Ovary (tissue), 9 donors: ENCODE data around the gene NAB1. TPM values are rescaled to one million over a fixed set of nuclear protein-coding genes. Genes with fewer than 3 reads are reported as not detected.

Source experiments
- DNase-seq, 5 donors: peaks; one replicate each; pipeline ENCODE4 v3.0.0-alpha.2; 2019 to 2020
- H3K27ac ChIP-seq, 2 donors: fragments of 200-600 bp; one replicate each; pipeline versions ENCODE4 v1.5.1 to v1.8.0; 2019 to 2022
- H3K27me3 ChIP-seq: fragments of 200-600 bp; one replicate; pipeline ENCODE4 v1.8.0; 2022
- H3K36me3 ChIP-seq: fragments of 200-600 bp; sonication (generic); one replicate; pipeline ENCODE4 v1.5.1; 2019
- H3K4me1 ChIP-seq: one replicate; pipeline ENCODE4 v1.8.1; 2013; ENCODE audit warnings: mild to moderate bottlenecking, moderate library complexity; ENCODE audit not compliant: insufficient read depth
- H3K4me3 ChIP-seq: fragments of 200-600 bp; sonication (generic); one replicate; pipeline ENCODE4 v1.5.1; 2017
- H3K9me3 ChIP-seq, 2 donors: fragments of 200-600 bp in 1 of 2; sonication (generic) in 1 of 2; one replicate each; pipeline versions ENCODE4 v1.5.1 to v1.8.1; 2013 to 2019; ENCODE audit warnings: mild to moderate bottlenecking in 1 of 2, moderate library complexity in 1 of 2
- CTCF ChIP-seq, 3 donors: fragments of 450-650 bp in 2 of 3; fragments of 200-600 bp in 1 of 3; IDR thresholded peaks; one replicate each; pipeline versions ENCODE4 v1.5.1 to v1.8.0; 2016 to 2022; ENCODE audit warnings: antibody characterized with exemption in 3 of 3, mild to moderate bottlenecking in 1 of 3
- EP300 ChIP-seq: sonication (generic); formaldehyde crosslinking; IDR thresholded peaks from one replicate; pipeline ENCODE4 v1.6.1; 2017; ENCODE audit warnings: antibody characterized with exemption
- POLR2A ChIP-seq: fragments of 450-650 bp; IDR thresholded peaks from one replicate; pipeline ENCODE4 v1.6.1; 2017; ENCODE audit warnings: antibody characterized with exemption, mild to moderate bottlenecking, moderate library complexity
- WGBS, 3 donors: extraction: QIAGEN DNeasy Blood & Tissue Kit in 1 of 3; methylation state at CpG; one replicate each; pipeline versions ENCODE4 v1.1.5 to v1.1.7; 2013 to 2017; 5-methylcytosine and 5-hydroxymethylcytosine counted together
- intact Hi-C, 4 donors: fragments of 100-400 bp; cut with DNase I; formaldehyde crosslinking; loops; one replicate each; pipeline versions ENCODE4 v1.11.0 to v1.15.1; 2022 to 2023
- polyA plus RNA-seq, 2 donors: library from polyadenylated mRNA; stranded (reverse); fragments of 200-250 nt in 1 of 2; fragments of 350-450 nt in 1 of 2; fragmentation: Illumina TruSeq in 1 of 2; extraction: RNeasy Lipid Tissue Mini Kit (QIAGEN cat#74804) in 1 of 2; gene quantifications; one replicate each; pipeline ENCODE4 v1.2.3, GENCODE V29; 2013 to 2014
- total RNA-seq, 7 donors: library from RNA; depleted of rRNA in 2 of 7; stranded (reverse); fragments of >200 nt in 2 of 7; fragmentation: NEBNext Ultra II Directional in 3 of 7; extraction: Animal tissue kit (Norgen Biotek cat#: 25700) in 3 of 7; gene quantifications; one replicate each; pipeline versions ENCODE4 v1.1.0 to v1.2.4, GENCODE V29; 2016 to 2023
- donor health status: DM: no; HTN: no; CAD: no; lungs with moderate emphysema.
- donor health status: DM: no; HTN: no; CAD: no.
- donor health status: Bipolar disorder and iron deficiency.
- donor health status: DM: yes; HTN: yes; CAD: no.
- donor health status: DM: no; HTN: no; CAD: no.
- donor health status: DM: yes; HTN: yes; CAD: no.

NAB1 gene
- total and polyA plus RNA-seq, 9 donors, result 17.5 to 53.7 (median 39.8) TPM

DNA sequence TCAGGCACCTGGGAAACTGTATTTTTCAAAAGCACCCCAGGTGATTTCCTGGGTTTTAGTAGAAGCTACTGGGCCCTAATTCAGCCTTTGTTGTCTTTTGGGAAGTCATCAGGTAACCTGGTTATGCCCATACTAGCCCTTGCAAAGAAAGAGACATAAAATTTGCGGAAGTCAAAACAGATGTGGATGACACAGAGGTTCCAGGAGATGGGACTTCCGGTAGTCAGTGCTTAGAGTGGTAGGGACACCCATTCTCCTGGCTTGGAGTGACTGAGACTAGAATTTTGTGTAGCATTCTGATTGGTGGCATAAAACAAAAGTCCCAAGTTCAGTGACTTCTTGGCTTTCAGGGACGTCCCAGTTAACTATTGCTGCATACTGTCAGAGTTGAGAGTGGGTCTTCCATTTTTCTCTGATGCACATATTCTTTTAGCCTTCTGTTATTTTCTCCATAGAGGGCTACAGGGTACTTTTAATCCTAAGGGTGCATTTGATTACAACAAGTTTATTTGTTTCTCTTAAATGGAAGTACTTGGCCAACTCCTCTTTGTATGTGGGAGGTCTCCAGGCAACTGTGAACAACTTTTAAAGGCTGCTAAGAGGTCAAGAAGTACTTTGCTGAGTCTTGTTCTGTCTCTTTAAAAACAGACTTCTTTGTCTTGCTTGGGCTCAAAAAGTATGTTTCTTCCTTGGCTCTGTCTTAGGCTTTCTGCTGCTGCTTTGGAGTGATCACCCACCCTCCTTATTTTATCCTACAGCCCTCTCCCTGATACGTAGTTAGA is 8.8 kb downstream of the NAB1 start:
- no peaks in the 10 kb centered on the region for H3K36me3 ChIP-seq
- WGBS, 3 donors, result 68 to 75% (median 69%) methylated on average over 4 of the region's 4 CpGs
- DNase-seq, result no peak
- TF ChIP-seq EP300, result no peak
- no peak for TF ChIP-seq POLR2A
- TF ChIP-seq CTCF (IDR thresholded peaks at IDR 0.05), result no peak
- H3K27ac ChIP-seq, result no peak overlapping the region
- no peaks in the 10 kb centered on the region for H3K9me3 ChIP-seq
- intact Hi-C loops, result no loop called here
- H3K27me3 ChIP-seq, result no peaks in the 10 kb centered on the region
- H3K4me1 ChIP-seq, result peaks cover 9% of the 10 kb centered on the region
- no peak overlapping the region for H3K4me3 ChIP-seq

- H3K9me3 ChIP-seq, result no peaks in the 10 kb centered on the region
- H3K4me3 ChIP-seq, result no peak overlapping the region
- DNase-seq, result no peak
- no peaks in the 10 kb centered on the region for H3K27me3 ChIP-seq
- H3K36me3 ChIP-seq, result no peaks in the 10 kb centered on the region
- intact Hi-C loops, result no loop called here
- peaks cover 11% of the 10 kb centered on the region for H3K4me1 ChIP-seq
- 97 to 99% (median 98%) methylated on average over 8 of the region's 8 CpGs for WGBS, 3 donors
- TF ChIP-seq EP300, result no peak
- H3K27ac ChIP-seq, result no peak overlapping the region
Observed at GRCh38 chr2:190659553-190659952, 10.7 kb downstream of the NAB1 start.

DNA sequence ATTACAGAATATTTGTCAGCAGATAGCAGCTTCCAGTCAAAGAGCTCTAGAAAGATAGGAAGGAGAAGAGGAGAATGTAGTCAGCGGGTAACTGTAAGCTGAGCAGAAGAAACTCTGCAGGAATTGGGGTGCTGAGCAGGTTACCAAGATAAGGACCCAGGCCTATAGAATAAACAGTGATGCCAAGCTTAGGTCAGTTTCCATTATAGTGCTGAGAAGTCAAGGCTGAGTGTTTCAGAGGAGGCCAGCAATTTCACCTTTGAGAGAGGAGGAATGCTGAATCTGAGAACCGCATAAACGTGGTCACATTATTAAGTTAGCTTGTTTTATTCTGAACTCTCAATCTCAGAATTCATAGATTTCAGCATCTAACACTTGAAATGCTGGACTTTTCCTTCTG is 13.9 kb downstream of the NAB1 start:
- no peak overlapping the region for H3K4me3 ChIP-seq
- H3K27me3 ChIP-seq, result no peaks in the 10 kb centered on the region
- WGBS, 3 donors, result 58 to 66% (median 59%) methylated on average over 3 of the region's 3 CpGs
- no peak for TF ChIP-seq CTCF (IDR thresholded peaks at IDR 0.05)
- no peak for TF ChIP-seq EP300
- no peak for TF ChIP-seq POLR2A
- no peaks in the 10 kb centered on the region for H3K9me3 ChIP-seq
- H3K27ac ChIP-seq, result no peak overlapping the region
- intact Hi-C loops, result no loop called here
- no peak for DNase-seq
- H3K4me1 ChIP-seq, result peaks cover 7% of the 10 kb centered on the region
- H3K36me3 ChIP-seq, result no peaks in the 10 kb centered on the region

- TF ChIP-seq POLR2A (no peak), EP300 (no peak), CTCF (IDR thresholded peaks at IDR 0.05) (no peak)
- H3K4me1 ChIP-seq, result peaks cover 7% of the 10 kb centered on the region
- H3K36me3 ChIP-seq, result no peaks in the 10 kb centered on the region
- intact Hi-C loops, result no loop called here
- no peak for DNase-seq
- 36 to 62% (median 51%) methylated on average over 2 of the region's 2 CpGs for WGBS, 3 donors
- no peaks in the 10 kb centered on the region for H3K9me3 ChIP-seq
- no peak overlapping the region for H3K4me3 ChIP-seq
- H3K27ac ChIP-seq, result no peak overlapping the region
- H3K27me3 ChIP-seq, result no peaks in the 10 kb centered on the region
Observed at GRCh38 chr2:190663348-190663747, 14.5 kb downstream of the NAB1 start.

DNA sequence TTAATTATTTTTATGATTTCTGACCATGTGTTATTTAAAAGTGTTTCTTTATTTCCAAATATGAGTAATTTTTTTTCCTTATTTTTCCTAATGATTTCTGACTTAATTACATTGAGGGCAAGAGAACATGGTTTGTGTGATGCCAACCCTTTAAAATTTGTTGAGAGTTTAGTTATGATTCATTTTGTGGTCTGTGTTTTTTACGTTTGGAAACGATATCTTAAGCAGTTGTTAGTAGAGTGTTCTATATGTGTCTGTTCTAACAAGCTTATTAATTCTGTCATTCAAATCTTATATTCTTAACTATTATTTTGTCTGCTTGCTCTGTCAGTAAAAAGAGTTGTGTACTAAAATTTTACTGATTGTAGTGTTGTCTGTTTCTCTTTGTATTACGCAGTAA is 15.0 kb downstream of the NAB1 start:
- no peak for DNase-seq
- Histone ChIP-seq H3K9me3 (no peaks in the 10 kb centered on the region), H3K4me3 (no peak overlapping the region), H3K4me1 (peaks cover 7% of the 10 kb centered on the region), H3K36me3 (no peaks in the 10 kb centered on the region), H3K27me3 (no peaks in the 10 kb centered on the region), H3K27ac (no peak overlapping the region)
- no peak for TF ChIP-seq CTCF (IDR thresholded peaks at IDR 0.05)
- TF ChIP-seq POLR2A, result no peak
- TF ChIP-seq EP300, result no peak
- WGBS, 3 donors, result 86 to 95% (median 87%) methylated on average over 3 of the region's 3 CpGs
- intact Hi-C loops, result no loop called here
